Measurements from ENCODE around the gene ERC2.
"Not testable (repeated sequence)": the region's sequence is repeated elsewhere in the genome, so short reads cannot be mapped to it uniquely, and the experiment has no call there.

ERC2 gene

GRCh38 chr3:56468184-56469106, at the start of gene ERC2:
Gene ERC2, minus strand, starts transcription at chr3:56468467.
- DNase-seq = no peak

- no peak for DNase-seq
Measured at GRCh38 chr3:56502738-56503137, 34.5 kb upstream of the ERC2 start.

- not testable (repeated sequence) for DNase-seq
Measured at GRCh38 chr3:56496376-56496775, 28.1 kb upstream of the ERC2 start.

- DNase-seq = peak; percentile 41
Measured at GRCh38 chr3:56494679-56495322, 26.5 kb upstream of the ERC2 start.

- DNase-seq = no peak
Measured at GRCh38 chr3:56491566-56491965, 23.3 kb upstream of the ERC2 start.

GRCh38 chr3:56488812-56489600, 20.7 kb upstream of the ERC2 start:
- DNase-seq = no peak

- DNase-seq = no peak
Measured at GRCh38 chr3:56484525-56485032, 16.3 kb upstream of the ERC2 start.

GRCh38 chr3:56484122-56484521, 15.9 kb upstream of the ERC2 start:
- DNase-seq = no peak

- DNase-seq = no peak
Measured at GRCh38 chr3:56477646-56478045, 9.4 kb upstream of the ERC2 start.

- no peak for DNase-seq
Measured at GRCh38 chr3:56476771-56477170, 8.5 kb upstream of the ERC2 start.

- DNase-seq = no peak
Measured at GRCh38 chr3:56471771-56472170, 3.5 kb upstream of the ERC2 start.

GRCh38 chr3:56469141-56469540, 874 bp upstream of the ERC2 start:
- no peak for DNase-seq

GRCh38 chr3:56467801-56468183, 475 bp downstream of the ERC2 start:
- DNase-seq = no peak

GRCh38 chr3:56467108-56467507, 1.2 kb downstream of the ERC2 start:
- DNase-seq = no peak

GRCh38 chr3:56459719-56460118, 8.5 kb downstream of the ERC2 start:
- no peak for DNase-seq

GRCh38 chr3:56459104-56459496, 9.2 kb downstream of the ERC2 start:
- DNase-seq = no peak

GRCh38 chr3:56458496-56459103, 9.7 kb downstream of the ERC2 start:
- no peak for DNase-seq

GRCh38 chr3:56456117-56456516, 12.2 kb downstream of the ERC2 start:
- no peak for DNase-seq

GRCh38 chr3:56453011-56453410, 15.3 kb downstream of the ERC2 start:
- DNase-seq = no peak

- no peak for DNase-seq
Measured at GRCh38 chr3:56452085-56452484, 16.2 kb downstream of the ERC2 start.

GRCh38 chr3:56443372-56443771, 24.9 kb downstream of the ERC2 start:
- no peak for DNase-seq

GRCh38 chr3:56428667-56429066, 39.6 kb downstream of the ERC2 start:
- no peak for DNase-seq

GRCh38 chr3:56424885-56425284, 43.4 kb downstream of the ERC2 start:
- no peak for DNase-seq
